SIG-M5 treated with dmso at 0.1 percent for 504 hours (cell line): ENCODE results near the gene TNNI2.

Experiments used
- DNase-seq: peaks from one replicate; lab custom pipeline; 2025; ENCODE audit not compliant: unreplicated experiment; lab: John Stamatoyannopoulos, UW

TNNI2 gene

DNA sequence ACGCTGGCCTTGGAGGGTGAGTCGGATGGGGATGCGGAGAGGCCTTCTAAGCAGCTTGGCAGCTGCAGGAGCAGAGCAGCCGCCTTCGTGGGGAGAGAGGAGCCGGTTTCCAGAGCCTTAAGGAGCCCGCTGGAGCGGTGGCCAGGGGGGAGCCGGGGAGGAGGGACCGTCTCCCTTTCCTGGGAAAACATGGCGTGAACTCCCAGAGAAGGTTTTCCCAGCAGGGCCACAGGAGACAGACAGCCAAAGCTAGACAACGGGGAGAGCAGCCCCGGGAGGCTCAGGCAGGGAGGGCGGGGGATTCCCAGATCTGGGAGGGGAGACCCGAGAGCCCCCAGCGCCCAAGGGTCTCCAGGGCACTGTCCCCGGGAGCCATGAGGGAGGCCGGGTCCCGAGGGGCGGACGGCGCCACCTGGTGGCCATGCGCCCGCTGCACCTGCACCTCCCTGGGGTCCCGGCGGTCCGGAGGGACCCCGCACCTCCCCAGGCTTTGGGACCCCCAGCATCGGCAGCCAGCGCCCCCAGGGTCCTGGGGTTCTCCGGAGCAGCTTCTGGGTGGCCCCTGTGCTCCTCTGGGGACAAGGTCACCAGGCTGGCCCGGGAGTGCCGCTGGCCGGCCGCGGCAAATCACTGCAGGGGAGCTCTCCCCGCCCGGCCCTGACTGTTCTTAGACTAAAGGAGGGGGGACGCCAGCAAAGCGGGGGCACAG lies 6.4 kb upstream of the TNNI2 start:
- DNase-seq = no peak

DNA sequence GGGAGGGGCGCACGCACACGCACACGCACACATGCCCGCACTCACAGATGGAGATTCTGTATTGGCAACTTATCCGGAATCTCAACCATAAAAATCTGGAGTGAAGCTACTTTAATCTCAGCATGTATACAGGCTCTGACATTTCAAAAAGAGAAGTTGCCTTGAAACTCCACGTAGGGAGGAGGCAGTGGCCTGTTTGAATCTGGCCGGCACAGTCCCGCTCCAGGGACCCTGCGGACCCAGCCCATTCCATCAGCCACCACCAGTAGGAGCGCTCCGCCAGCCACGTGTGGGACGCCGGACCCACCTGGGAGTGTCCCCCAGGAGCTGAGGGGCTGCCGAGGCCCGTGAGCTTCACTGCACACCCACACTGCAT lies 5.9 kb upstream of the TNNI2 start:
- DNase-seq = no peak

DNA sequence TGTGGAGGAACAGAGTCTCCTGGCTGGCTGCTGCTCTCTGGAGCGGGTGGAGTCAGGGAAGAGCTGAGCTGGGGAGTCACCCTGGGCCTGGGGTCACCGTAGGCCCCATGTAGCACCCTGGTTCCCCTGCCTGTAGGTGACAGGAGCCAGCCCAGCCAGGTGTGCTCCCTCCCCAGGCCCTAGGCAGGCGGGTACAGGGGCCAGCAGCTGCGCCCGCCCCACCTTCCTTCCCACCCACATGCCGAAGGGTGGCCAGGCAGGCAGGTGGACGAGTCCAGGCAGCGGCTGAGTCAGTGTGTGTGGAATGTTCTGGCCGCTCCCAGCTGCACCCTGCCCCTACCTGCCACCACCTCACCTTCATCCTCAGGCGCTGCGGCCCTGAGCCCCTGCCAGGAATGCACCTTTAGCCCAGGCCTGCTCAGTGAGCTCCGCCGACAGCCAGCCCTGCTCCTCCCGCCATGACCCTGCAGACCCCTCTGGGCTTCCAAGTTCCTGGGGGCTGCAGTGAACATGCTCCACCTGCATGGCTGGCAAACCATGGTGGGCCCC lies 4.6 kb upstream of the TNNI2 start:
- no peak for DNase-seq

DNA sequence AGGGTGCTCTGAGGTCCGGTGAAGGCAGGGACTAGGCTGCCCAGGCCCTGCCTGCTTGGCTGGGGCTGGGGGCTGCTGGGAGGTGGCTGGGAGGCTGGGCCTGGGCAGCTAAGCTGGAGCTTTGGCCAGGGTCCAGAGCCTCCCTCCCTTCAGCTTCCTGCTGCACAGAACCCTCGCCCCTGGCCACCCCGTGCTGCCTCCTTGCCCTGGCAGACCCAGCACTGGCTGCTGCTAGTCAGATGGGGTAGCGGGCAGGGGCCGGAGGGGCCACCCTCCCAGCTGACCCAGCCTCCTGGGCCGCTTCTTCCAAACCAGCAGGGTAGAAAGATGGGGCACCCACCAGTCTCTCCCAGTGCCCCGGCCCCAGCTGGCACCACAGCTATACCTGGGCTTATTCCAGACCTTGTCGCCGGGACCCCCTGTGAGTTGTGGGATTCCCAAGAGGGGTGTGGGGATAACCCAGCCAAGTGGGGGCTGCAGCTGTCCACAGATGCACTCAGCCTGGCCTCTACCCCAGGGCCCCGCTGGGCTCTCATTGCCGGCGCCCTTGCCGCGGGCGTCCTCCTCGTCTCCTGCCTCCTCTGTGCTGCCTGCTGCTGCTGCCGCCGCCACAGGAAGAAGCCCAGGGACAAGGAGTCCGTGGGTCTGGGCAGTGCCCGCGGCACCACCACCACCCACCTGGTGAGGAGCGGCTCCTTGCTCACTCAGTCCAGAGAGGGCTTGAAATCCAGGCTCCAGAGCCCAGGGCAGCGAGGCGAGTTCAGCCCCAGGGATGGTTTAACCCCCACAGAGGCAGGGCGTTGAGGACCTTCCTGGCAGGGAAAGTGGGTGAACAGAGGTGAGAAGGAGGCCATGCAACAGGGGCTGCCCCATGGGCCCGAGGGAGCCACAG lies 3.8 kb upstream of the TNNI2 start, which contains the start of gene SYT8:
Gene SYT8, plus strand, starts transcription at position 212 of the 892 bp plus-strand sequence. Its CDS starts 116 bp downstream, at position 328.
- DNase-seq = no peak

DNA sequence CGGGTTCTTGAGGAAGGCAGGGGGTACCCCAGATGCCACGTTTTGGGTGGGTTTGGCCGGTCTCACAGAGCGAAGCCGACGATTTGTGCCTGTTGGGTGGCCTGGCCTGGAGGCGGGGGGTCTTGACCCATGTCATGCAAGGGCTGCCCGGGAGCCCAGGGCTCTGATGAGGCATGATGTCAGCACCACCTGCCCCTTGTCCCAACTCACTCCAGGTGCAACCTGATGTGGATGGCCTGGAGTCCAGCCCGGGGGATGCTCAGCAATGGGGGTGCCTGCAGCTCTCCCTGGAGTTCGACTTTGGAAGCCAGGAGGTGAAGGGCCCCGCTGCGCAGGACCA lies 3.1 kb upstream of the TNNI2 start:
- DNase-seq = no peak

DNA sequence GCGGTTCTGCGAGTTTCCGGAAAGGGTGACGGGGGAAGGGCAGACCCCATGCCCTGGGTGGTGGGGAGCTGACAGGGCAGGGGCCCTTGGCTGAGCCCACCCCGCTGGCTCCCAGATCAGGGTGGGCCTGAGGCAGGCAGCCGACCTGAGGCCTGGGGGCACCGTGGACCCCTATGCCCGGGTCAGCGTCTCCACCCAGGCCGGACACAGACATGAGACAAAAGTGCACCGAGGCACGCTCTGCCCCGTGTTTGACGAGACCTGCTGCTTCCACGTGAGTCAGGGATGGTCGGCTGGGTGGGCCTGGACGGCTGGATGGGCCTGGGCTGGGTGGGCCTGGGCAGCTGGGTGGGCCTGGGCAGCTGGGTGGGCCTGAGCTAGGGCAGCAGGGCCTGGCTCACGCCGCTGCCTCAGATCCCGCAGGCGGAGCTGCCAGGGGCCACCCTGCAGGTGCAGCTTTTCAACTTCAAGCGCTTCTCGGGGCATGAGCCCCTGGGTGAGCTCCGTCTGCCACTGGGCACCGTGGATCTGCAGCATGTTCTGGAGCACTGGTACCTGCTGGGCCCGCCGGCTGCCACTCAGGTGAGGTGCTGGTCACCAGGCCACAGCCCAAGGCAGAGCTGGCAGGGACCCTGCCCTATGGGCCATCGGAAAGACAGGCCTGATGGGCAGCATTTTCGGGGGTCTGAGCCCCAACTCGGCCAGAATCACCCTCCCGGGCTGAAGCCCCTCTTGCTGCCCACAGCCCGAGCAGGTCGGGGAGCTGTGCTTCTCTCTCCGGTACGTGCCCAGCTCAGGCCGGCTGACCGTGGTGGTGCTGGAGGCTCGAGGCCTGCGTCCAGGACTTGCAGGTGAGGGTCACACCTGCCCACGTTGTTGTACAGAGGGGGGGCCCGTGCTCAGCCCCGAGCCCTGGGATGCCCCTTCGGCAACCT lies 2.5 kb upstream of the TNNI2 start:
- DNase-seq = no peak

DNA sequence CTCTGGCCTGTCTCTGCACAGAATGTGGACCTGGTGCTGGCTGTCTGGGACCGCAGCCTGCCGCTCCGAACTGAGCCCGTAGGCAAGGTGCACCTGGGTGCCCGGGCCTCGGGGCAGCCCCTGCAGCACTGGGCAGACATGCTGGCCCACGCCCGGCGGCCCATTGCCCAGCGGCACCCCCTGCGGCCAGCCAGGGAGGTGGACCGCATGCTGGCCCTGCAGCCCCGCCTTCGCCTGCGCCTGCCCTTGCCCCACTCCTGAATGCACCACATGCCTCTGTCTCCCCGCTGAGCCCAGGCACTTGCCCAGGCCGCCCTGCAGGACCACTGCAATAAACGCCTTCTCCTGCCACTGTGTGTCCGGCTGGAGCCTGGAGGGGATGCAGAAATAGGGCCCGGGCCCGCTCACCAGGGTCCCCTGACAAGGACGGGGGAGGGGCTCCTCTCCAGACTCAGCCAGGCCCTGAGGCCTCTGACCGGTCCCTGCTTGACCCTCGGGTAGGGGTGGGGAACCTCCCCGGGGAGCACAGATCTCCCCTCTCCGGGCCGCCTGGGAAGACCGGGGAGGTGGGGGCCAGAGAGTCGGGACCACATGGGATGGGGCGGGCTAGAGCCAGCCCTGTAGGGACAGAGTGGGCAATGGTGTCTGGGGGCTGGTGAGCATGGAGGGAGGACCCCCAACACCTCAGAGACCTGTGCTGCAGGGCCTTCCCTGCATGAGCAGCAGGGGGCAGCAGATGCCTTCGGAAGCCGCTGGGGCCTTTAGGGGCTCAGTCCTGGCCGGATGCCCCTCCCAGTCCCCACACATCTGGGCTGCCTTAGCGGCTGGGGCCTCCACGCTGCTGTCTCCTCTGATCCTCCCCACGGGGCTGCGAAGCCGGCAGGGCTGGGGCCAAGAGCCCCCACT lies 1.4 kb upstream of the TNNI2 start:
- peak; percentile 24 for DNase-seq

DNA sequence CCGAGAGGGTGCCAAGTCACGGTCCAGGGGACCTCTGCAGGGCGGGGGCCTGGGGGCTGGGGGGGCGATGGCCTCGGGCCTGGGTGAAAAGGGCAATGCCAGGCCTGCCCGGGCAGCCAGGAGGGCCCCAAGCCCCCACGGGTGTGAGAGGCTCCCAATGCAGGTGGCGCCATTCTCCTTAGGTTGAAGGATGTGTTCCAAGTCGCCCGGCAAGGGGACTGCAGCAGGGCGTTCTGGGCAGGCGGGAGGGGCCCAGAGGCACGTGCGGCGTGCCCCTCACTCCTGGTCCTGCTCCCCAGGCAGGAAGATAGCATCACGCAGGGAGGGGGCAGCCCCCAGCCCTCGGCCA lies 730 bp upstream of the TNNI2 start:
- no peak for DNase-seq

DNA sequence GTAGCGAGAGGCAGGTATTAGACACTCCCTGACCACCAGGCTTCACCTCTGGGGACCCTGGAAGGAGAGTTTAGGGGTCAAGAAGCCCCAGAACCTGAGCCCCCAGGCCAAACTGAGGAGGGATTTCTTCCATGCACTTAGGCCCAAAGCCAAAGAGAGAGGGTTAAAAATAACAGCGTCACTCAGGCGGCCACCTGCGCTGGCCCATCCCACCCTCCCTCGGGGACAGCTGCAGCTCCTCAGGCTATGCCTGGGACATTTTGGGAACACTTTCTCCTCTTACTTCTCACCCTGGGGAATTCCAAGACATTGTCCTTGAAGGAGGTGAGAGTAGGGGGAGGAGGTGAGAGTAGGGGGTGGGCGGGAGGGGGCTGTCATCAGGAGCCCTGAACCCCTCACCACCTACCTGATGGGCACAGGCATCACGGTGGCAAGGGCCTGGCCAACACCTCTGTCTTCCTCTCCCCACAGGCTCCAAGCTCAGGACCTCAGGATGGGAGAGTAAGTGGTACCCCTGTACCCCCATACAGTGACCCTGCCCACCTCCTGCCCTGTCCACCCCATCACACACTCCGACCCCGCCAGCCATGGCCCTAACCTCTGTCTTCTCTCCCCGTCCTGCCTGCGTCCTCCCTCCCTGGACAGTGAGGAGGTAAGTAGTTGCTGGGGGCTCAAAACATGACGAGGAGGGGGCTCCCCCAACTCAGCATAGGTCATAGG lies 583 bp downstream of the TNNI2 start:
- no peak for DNase-seq

DNA sequence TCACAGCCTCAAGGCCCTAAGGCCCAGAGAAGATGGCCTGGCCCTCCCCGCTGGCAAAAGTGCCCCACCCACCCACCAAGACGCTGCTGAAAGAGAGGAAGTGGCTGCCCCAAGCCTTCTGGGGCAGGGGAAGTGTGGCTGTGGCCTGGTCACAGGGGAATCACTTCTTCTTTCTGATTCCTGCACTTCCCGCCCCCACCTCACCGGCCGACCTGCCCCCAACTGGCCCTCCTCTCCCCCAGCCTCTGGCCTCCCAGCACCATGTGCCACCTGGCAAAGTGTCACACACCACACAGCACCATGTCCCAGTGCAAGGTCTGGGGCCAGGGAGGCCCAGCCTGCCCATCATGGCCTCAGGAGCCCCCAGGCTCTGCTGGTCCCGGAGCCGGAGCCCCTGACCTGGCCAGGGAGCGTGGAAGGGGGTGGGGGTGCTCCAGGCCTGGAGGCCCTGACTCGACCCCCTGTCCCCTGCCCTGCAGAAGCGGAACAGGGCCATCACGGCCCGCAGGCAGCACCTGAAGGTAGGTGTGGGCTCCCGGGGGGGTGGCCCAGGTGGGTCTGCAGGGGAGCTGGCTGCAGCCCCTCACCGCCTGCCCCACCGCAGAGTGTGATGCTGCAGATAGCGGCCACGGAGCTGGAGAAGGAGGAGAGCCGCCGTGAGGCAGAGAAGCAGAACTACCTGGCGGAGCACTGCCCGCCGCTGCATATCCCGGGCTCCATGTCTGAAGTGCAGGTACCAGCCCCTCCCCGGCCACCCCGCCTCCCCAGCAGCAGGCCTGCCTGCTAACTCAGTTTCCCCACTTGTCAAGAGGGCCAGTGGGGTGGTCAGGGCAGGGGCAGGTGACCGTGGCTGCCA lies 1.4 kb downstream of the TNNI2 start:
- DNase-seq = peak; percentile 42

DNA sequence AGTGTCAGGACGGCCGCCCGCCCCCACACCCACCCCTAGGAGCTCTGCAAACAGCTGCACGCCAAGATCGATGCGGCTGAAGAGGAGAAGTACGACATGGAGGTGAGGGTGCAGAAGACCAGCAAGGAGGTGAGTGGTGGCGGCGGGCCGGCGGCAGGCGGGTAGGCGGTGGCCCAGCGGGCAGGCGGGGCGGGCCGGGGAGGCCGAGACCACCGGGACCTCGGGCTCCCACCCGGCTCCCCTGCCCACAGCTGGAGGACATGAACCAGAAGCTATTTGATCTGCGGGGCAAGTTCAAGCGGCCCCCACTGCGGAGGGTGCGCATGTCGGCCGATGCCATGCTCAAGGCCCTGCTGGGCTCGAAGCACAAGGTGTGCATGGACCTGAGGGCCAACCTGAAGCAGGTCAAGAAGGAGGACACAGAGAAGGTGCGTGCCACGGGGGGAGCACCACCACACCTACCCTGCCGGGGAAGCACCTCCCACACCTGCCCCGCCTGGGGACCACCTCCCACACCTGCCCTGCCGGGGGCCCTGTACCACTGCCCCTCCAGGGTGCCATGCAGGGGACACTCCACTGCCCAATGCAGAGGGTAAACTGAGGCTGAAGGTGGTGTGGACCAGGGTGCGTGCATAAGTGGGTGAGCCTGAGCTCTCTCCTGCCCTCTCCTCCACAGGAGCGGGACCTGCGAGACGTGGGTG lies 2.1 kb downstream of the TNNI2 start:
- DNase-seq = no peak

DNA sequence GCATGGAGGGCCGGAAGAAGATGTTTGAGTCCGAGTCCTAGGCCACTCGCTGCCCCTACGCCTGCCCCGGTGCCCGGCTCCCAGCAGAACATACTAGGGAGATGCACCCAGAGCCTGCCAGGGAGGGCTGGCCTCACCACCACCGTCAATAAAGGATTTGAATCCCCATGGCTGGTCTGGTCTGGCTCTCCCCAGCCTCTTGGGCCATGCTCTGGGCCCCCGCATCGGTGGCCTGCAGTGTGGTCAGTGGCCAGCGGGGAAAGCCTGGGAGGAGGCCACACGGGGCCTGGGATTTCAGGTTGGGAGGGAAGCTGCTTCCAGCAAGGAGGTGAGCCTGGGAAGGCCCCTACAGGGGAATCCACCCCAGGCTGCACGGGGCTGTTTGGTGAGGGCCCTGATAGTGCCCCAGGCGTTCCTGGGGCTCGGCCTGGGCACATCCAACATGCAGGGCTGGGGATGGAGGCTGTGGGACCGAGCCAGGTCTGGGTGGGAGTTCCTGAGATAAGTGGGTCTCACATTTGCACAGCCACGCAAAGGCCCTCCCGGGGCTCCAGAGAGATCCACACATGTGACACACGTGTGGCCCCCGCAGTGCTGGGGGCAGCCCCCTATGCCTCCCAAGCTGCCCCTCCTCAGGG lies 2.8 kb downstream of the TNNI2 start:
- no peak for DNase-seq

DNA sequence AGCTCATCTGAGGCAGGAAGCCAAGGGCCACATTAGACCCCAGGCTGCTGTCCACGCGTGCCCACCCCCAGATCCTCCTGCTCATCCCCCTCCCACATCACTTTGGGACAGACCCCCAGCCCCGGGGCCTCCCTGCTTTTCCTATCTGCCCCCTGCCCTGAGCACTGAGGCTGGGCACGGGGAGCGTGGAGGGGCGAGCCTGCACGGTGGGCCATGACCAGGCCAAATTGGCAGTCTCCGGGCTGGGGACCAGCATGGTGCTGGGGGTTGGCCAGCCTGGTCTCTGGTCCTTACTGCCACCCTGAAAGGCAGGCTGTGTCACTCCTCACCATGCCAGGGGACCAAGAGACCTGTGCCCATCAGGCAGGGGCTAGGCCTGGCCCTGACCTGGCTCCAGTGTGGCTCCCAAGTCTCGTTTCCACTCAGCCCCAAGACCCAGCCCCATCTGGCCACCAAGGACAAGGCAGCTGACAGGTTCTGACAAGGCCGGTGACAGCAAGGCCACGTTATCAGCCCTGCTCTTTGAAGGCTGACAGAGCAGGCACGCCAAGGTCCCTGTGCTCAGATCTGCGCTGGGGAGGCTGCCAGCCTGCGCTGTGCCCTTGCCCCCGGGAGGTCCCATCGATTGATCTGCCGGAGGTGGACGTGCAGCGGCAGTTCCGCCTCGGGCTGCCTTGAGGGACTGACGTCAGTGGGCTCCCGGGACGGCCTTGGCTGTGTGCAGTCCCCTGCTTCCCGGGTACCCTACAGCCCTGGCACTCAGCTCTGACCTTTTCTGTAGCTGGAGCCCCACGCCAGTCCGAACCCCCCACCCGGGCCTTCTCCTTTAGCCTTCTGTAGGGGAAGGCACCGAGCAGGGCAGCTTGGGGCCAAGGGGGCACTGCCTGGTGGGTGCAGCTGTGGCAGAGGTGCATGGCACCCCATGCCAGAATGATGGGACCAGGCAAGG lies 3.6 kb downstream of the TNNI2 start:
- DNase-seq = no peak

DNA sequence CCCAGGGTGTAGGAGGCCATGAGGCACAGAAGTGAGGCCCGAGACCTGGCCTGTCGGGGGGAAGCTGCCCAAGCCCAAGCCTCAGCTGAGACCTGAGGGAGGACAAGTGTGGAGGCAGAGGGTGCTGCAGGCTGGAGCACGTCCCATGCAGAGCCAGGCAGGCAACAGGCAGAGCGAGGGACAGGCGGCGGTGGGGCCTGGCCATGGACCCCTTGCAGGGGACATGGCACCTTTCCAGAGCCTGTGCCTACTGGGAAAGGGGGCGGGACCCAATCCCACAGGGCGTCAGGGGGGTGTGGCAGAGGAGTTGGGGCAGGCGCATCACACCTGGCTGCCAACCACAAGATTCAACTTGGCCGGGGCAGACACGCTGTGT lies 4.3 kb downstream of the TNNI2 start:
- DNase-seq = no peak

DNA sequence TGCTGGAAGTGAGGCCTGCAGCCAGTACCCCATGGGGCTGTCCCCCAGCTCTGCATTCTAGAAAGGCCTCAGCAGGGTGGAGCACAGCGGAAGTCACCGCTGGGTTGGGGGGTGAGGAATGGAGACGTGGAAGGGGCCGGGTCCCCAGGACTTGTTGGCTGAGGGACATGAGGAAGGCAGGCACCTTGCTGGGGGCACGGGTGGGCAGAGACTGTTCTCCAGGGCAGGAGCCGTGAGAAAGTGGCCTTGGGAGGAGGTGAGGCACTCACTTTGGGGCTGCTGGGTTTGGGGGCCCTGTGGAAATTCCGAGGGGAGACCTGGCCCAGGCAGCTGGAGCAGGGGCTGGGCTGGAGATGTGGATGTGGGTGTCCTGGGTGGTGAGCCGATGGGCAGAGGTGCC lies 5.0 kb downstream of the TNNI2 start:
- no peak for DNase-seq
